ENCODE measurements around the gene NUDT2.

NUDT2 gene

GRCh38 chr9:34385561-34386230, 56.3 kb downstream of the NUDT2 start:
- no peak for DNase-seq (ENCODE audit: low spot score)

GRCh38 chr9:34386656-34387055, 57.3 kb downstream of the NUDT2 start:
- no peak for DNase-seq (ENCODE audit: low spot score)

- no peak for DNase-seq (ENCODE audit: low spot score)
Observed at GRCh38 chr9:34387239-34387638, 57.9 kb downstream of the NUDT2 start.

- DNase-seq (ENCODE audit: low spot score): no peak
Observed at GRCh38 chr9:34392511-34392910, 63.1 kb downstream of the NUDT2 start.
